Measurements from ENCODE around the gene MZF1. TPM values are rescaled to one million over a fixed set of nuclear protein-coding genes. Genes with fewer than 3 reads are reported as not detected.

Gene MZF1
- total RNA-seq, 1 donor from 2014 or later = 43.3 TPM

DNA sequence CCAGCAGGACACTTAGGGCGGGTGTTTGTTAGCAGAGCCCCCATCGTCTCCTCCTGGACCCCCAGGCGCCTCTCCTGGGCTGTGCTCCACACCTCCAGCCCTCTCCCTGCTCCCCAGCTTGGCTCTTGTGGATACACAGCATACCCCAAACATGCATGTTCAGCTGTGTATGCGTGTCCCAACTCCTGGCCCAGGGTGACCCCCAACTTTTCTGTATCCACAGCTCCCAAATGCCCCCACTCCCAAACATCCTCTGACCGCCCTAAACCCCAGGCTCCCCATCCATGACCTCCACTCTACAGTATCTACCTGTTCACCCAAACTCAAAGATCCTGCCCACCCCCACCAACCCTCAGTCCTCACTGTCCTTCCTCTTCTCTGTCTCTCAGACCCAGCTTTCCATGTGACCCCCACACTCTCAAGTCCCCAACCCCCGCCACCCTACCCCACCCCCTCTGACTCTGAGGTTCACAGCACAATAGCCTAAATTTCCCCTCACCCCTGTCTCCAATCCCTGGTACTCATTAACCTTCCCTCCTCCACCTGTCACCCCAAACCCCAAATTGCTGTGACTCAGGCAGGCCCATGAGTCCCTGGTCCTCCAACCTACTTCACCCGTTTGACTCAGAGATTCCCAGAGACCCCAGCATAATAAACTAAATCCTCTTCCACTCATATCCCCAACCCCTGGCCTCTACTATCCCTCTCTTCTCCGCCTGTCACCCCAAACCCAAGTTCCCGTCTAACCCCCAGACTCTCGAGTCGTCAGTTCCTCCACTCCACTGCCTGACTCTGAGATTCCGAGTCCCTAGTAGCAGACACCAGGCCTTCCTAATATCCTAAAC lies 15.7 kb downstream of the MZF1 start:
- Mint-ChIP-seq H3K9me3 (no peaks in the 10 kb centered on the region), H3K27ac (ENCODE audit: unreplicated experiment) (peak overlapping the region; percentile 94), H3K4me3 (peak overlapping the region; percentile 94), H3K4me1 (peaks cover 64% of the 10 kb centered on the region), H3K36me3 (ENCODE audit: low read depth) (peaks cover 29% of the 10 kb centered on the region), H3K27me3 (ENCODE audit: low read depth) (peaks cover 31% of the 10 kb centered on the region)
- DNase-seq (ENCODE audit: low read depth, low spot score) = no peak
- TF ChIP-seq, protein P1, sequence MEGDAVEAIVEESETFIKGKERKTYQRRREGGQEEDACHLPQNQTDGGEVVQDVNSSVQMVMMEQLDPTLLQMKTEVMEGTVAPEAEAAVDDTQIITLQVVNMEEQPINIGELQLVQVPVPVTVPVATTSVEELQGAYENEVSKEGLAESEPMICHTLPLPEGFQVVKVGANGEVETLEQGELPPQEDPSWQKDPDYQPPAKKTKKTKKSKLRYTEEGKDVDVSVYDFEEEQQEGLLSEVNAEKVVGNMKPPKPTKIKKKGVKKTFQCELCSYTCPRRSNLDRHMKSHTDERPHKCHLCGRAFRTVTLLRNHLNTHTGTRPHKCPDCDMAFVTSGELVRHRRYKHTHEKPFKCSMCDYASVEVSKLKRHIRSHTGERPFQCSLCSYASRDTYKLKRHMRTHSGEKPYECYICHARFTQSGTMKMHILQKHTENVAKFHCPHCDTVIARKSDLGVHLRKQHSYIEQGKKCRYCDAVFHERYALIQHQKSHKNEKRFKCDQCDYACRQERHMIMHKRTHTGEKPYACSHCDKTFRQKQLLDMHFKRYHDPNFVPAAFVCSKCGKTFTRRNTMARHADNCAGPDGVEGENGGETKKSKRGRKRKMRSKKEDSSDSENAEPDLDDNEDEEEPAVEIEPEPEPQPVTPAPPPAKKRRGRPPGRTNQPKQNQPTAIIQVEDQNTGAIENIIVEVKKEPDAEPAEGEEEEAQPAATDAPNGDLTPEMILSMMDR (conservative IDR thresholded peaks at IDR 0.05) = no peak

DNA sequence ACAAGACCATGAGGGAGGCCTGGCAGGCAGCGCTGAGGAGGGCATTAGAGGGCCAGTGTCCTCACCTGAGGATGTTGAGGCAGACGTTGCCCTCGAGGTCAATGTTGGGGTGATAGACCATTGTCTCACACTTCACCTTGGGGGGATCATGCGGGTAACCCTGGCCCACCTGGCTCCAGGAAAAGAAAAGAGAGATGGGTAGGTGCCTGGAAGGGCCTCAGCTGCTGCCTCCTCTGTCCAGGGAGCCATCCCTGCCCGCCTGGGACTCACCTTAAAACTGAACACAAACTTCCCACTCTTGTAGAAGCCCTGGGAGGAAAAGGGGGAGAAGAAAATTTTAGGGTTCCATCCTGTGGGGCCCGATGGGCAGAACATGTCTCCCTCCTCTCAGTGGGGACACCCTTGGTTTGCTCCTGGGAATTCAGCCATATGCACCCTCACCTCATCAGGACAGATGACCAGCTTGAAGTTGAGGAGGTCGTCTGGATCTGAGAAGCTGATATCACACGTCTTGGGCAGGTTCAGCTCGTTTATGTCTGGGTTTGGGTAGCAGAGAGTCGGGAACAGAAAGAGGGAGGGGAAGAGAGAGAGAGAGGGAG lies 16.4 kb downstream of the MZF1 start:
- no peak for DNase-seq (ENCODE audit: low read depth, low spot score)
- Mint-ChIP-seq H3K27ac (ENCODE audit: unreplicated experiment) (peak overlapping the region; percentile 87), H3K36me3 (ENCODE audit: low read depth) (peaks cover 34% of the 10 kb centered on the region), H3K4me1 (peaks cover 70% of the 10 kb centered on the region), H3K27me3 (ENCODE audit: low read depth) (peaks cover 31% of the 10 kb centered on the region), H3K9me3 (no peaks in the 10 kb centered on the region), H3K4me3 (peak overlapping the region; percentile 94)
- TF ChIP-seq, protein P1 (conservative IDR thresholded peaks at IDR 0.05) = no peak

DNA sequence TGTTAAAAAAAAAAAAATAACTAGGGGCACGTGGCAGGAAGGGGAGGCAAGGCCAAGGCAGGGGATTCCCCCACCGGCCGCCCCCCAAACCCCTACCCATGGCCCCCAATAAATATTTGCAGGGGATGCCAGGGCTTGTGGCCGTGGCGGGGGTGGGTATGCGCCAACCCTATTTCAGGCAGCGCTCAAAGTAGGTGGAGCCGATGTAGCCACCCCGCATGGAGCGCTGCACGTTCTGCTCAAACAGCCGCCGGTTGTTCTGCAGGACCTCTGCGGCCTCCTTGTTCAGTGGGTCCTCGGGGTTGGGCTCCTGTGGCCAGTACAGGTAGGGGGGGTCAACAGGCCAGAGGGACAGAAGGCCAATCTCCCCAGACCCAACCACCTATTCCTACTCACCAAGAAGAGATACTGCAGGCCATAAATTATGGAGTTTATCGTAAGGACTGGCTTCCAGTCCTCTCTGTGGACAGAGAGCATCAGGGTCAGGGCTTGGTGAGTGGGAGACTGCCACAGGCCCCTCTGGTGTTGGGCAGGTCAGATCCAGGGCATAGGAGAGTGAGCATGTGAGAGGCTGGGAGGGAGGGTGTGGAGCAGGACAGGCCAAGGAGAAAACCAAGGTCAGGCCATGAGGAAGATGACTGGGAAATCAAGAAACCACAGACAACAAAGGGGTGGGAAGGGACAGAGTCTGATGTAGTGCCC lies 17.1 kb downstream of the MZF1 start:
- H3K27ac Mint-ChIP-seq (ENCODE audit: unreplicated experiment) = peak overlapping the region; percentile 87
- peaks cover 72% of the 10 kb centered on the region for H3K4me1 Mint-ChIP-seq
- peaks cover 35% of the 10 kb centered on the region for H3K36me3 Mint-ChIP-seq (ENCODE audit: low read depth)
- H3K4me3 Mint-ChIP-seq = peak overlapping the region; percentile 94
- no peak for DNase-seq (ENCODE audit: low read depth, low spot score)
- H3K27me3 Mint-ChIP-seq (ENCODE audit: low read depth) = peaks cover 31% of the 10 kb centered on the region
- no peaks in the 10 kb centered on the region for H3K9me3 Mint-ChIP-seq
- TF ChIP-seq, protein P1 (conservative IDR thresholded peaks at IDR 0.05) = no peak

DNA sequence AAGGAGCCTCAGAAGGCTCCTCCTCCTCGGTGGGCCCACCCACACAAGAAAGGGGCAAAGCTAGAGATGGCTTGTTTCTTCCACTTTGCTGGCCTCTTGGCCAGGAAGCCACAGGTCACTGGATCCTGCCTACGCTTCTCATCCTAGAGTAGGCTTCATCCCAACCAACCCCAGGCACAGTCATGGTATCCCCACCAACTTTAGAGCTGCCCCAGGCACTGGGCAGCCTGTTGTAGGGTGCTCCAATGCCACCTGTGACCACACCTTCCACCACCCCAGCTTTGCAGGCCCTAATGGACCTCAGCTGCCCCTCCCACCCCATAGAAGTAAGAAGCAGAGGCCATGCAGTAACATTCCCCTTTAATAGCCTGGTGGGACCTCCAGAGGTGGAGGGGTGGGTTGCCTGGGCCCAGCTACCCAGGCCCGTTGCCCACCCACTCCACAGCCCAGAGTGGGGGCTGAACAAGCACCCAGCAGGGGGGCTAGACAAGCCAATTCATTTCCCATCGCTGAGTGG lies 17.7 kb downstream of the MZF1 start:
- Mint-ChIP-seq H3K27ac (ENCODE audit: unreplicated experiment) (peak overlapping the region; percentile 59), H3K9me3 (no peaks in the 10 kb centered on the region), H3K27me3 (ENCODE audit: low read depth) (peaks cover 31% of the 10 kb centered on the region), H3K4me1 (peaks cover 74% of the 10 kb centered on the region), H3K4me3 (peak overlapping the region; percentile 94), H3K36me3 (ENCODE audit: low read depth) (peaks cover 37% of the 10 kb centered on the region)
- no peak for DNase-seq (ENCODE audit: low read depth, low spot score)
- TF ChIP-seq, protein P1 (conservative IDR thresholded peaks at IDR 0.05) = no peak
